ENCODE results near the gene METTL3.

GRCh38 chr14:21521501-21521900 lies 10.4 kb upstream of the METTL3 start:
- TF ChIP-seq CTCF (IDR thresholded peaks at IDR 0.05), result no peak
- no peak for TF ChIP-seq POLR2A (IDR thresholded peaks at IDR 0.05)

Measured in thyroid gland (tissue), 4 donors.